GF-D8 (cell line): ENCODE results near the gene FAM149A.

Source experiments
- DNase-seq: peaks from one replicate; lab custom pipeline; 2025; lab: John Stamatoyannopoulos, UW

FAM149A gene

DNA sequence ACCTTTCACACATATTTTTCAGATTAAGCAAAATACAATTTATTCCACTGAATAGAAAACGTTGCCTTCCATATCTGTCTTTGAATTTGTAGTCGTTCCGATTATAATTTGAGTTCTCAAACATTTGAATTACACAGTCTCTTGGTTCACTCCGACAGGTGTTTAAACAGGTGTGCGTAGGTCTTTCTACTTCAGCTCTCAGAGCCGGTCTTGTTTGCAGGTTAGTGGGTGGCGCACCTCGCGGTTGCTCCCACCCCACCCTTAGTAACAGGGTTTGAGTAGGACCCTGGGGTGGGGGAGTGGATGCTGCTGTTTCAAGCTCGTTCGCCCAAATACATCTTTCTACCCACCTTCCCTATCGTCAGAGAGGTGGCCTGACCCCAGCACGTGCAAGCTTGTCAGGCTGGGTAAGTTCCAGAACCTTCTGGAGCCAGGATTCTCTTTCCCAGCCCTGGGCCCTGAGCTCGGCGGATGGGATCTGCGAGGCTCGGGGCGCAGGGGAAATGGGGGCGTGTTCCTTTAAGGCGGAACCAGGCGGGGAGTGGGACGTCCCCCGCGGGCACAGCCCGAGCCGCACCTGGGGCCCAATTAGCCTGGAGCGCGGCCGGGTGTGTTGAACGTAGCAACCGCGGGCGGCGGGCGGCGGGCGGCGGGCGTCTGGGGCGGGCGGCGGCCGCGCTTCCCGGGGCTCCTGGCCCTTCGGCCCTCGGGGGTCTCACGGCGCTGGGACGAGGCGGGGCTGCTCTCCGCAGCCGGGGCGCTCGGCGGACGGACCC, at the start of gene FAM149A:
TSS of gene FAM149A (plus strand) at position 591 of the 776 bp plus-strand sequence.
- no peak for DNase-seq

DNA sequence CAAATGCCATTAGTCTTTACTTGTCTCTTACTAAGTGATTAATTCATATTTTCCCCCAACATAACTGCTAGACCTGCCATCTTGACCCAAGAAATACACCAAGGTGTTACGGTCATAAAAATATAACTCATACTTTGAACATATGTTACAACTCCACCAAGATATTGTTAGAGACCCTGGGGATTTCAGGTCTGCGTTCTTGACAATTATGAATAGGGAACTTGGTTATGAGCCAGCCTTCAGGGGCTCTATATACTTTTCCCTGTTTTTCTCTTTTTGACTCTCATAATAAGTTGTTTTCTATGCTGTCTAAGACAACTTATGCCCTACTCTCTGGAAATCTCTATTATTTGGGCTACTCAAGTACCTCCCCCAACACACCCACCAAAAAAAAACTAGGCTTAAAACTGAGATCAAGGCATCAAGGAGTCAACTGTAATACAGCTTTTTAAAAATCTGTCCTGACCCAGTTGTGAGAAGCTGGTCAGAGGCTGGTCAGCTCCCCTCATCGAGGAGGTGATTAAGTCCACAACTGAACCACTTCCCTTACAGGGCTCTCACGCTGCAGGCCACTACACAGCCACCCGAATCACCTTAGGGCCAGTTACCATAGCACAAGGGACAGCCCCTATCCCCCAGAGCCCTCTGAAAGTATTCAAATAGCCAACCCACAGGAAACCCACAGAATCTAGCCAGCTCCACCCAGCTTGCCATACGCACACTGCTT, 46.1 kb upstream of the FAM149A start:
- no peak for DNase-seq

DNA sequence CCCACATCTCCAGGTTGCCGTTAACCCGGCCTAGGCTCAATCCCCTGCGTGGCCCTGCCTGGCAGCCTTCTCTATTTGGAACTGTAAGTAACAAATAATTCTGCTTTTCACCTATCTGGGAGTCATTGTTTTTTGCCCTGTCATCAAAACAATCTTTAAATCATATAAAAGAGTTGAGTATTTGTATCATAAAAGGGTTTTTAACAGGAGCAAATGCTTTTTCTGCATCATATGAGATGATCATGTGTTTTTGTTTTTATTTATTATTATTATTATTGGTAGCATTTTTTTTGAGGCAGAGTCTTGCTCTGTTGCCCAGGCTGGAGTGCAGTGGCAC, 45.6 kb upstream of the FAM149A start:
- DNase-seq, result no peak

DNA sequence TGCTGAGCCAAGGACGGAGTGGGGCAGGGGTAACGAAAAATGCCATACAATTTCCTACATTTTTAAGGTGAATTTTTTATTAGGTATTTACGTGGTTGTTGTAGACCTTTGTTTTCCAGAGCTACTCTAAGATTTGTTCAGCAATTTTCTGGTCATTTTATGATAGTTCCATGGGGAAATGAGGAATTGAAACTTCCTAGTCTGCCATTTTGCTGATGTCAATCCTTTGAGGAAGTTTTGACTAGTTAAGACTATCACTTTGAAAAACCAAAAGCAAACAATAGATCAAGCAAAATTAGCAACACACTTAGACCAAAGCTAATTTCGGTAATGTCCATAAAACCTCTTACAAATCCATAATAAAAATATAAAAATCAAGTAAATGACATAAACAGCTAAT, 42.6 kb upstream of the FAM149A start:
- DNase-seq, result no peak

DNA sequence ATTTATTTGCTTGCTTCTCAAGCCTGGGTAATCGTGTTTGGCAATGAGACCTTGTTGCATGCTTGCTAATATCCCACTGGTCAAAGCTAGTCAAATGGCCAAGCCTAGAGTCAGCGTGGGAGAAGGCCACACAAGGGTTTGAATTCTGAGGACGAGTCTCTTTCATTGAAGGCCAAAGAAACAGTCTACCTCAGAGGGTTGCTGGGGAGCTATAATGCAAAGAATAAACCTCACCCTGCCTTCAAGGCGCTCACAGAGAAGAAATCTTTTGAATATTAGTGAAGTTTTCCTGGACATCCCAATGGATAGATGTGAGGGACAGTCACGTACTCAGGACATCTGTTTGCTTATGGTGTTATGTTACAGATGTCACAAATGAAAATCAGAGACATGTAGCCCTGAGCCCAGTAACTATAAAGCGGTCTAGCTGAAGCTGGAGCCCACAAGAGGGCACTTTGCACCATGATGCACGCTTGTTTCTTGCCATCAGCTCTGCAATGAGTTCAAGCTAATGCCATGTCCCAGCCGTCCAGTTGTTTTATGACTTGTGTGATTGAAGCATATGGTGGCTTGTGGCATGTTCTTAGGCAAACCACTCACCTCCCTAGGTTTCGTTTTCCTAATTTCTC, 36.6 kb upstream of the FAM149A start:
- DNase-seq, result peak; percentile 6

- no peak for DNase-seq
These were observed 35.7 kb upstream of the FAM149A start, which contains the start of gene TLR3 for GRCh38 chr4:186068581-186069348. TLR3 (plus strand) TSS chr4:186069156; CDS start chr4:186076620, 7,464 bp downstream.

GRCh38 chr4:186069729-186070128, 34.8 kb upstream of the FAM149A start:
- DNase-seq, result no peak

GRCh38 chr4:186072516-186072915, 32.0 kb upstream of the FAM149A start:
- DNase-seq, result no peak

GRCh38 chr4:186074189-186074588, 30.3 kb upstream of the FAM149A start:
- no peak for DNase-seq

DNA sequence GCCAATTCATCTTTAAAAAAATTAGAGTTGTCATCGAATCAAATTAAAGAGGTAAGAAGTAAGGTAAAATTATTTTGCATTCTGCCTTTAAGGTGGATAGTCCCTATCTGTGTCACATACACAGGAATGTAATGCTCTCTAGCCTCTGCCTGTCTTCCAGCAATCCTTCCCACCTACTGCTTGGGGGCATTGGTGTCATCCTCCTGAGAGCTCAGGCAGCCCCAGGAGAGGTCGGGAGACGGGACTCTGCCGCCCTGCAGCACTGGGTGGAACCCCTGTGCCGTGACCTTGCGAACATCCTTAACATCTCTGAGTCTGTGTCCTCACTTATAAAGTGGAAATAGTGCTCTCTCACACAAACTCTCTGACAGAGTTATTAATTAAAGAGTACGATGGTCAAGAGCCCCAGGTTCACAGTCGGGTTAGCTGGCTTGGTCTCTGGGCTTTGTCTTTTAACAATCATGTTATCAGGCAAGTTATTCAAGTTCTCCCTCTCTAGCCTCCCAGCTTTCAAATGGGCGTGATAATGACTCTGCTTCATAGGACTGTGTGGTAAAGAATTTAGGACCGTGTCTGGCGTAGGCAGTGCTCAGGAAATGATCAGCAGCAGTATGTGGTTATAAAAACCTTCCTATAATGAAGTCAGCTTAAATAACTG, 25.4 kb upstream of the FAM149A start:
- no peak for DNase-seq

GRCh38 chr4:186079694-186080093, 24.8 kb upstream of the FAM149A start:
- no peak for DNase-seq

- no peak for DNase-seq
These were observed 23.2 kb upstream of the FAM149A start for GRCh38 chr4:186081202-186081807.

- no peak for DNase-seq
These were observed 22.3 kb upstream of the FAM149A start for GRCh38 chr4:186082221-186082620.

GRCh38 chr4:186088523-186088922, 16.0 kb upstream of the FAM149A start:
- DNase-seq, result no peak

DNA sequence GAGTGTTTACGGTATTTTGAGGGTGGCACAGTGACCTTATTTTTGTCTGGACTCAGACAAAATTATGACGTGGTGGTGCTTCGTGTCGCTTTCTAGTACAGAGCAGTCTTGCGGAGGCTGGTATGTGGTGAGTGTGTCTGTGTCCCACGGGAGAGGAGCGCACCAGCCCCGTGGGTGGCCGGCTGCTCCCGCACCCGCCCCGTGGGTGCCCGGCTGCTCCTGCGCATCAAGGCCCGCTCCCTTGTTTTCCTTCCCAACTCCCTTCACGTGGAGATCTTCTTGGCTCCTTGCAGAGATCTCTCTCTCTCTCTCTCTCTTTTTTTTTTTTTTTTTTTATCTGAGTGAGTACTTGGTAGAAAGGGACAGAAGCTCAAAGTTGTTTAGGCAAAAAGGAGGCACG, 12.2 kb upstream of the FAM149A start:
- DNase-seq, result no peak

GRCh38 chr4:186095406-186095805, 9.1 kb upstream of the FAM149A start:
- no peak for DNase-seq

DNA sequence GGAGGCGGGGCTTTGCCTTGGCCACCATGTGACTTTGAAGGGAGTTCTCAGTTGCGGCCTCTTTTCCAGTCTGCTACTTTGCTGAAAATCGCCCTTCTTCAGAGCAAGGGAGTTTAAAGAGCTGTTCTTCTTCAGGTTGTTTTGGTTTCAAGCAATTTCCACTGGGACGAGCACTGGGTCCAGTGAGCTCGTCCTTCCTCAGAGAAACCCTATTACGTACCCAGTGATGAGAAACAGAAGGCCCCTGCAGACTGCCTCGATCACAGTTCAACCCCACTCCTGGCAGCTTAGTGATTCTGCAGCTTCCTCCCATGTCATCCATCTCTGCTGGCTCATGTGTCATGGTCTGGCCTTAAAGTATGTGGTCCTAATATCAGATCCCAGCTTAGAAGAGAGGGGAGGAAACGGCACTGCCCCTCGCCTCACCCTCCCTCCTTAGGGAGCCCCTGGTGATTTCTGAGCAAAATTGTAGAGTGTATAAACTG, 7.8 kb upstream of the FAM149A start:
- no peak for DNase-seq

GRCh38 chr4:186097386-186097785, 7.1 kb upstream of the FAM149A start:
- DNase-seq, result no peak

DNA sequence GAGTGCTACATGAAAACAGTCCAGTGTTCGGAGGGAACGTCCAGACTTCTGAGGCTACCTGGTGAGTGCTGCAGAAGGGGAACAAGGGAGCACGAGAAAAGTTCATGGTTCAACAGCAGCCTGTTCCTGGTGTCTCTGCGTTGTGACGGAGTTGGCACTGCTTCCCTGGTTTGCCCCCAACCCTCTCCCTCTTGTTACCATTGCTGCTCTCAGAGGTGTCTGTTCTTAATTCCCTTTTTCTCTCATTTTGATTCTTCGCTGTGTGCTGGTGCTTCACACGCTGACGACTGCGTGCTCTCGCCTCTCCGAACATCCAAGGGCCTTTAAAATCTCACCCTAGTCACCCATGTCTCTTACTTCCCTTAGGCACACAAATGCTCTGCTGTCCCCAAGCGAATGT, 1.6 kb upstream of the FAM149A start:
- no peak for DNase-seq

GRCh38 chr4:186104890-186105646, 564 bp downstream of the FAM149A start:
- no peak for DNase-seq
